ENCODE data around the gene TRIP11. TPM values are rescaled to one million over a fixed set of nuclear protein-coding genes. Genes with fewer than 3 reads are reported as not detected.

TRIP11 gene
- 44.7 and 50.5 TPM in 2 replicates for total RNA-seq
- polyA plus RNA-seq, result 39.2 TPM in 2 replicates

- peak within 1 kb of the TSS; percentile 91 for H2AFZ ChIP-seq
- TF ChIP-seq EZH2 (IDR thresholded peaks at IDR 0.05; ENCODE audit: borderline replicate concordance) (no peak), EZH2phosphoT487 (IDR thresholded peaks at IDR 0.05; ENCODE audit: low read depth, severe bottlenecking, unreplicated experiment) (no peak), CTCF (IDR thresholded peaks at IDR 0.05; ENCODE audit: poor library complexity) (no peak)
- peaks cover 28% of the 10 kb centered on the region for H4K20me1 ChIP-seq (ENCODE audit: insufficient read depth, poor library complexity, severe bottlenecking)
- H3K27ac ChIP-seq, result peak within 1 kb of the TSS; percentile 99
- no peaks in the 10 kb centered on the region for H3K9me2 ChIP-seq (replicated peaks; ENCODE audit: insufficient read depth)
- WGBS (ENCODE audit: low lambda C conversion rate, missing lambda C conversion rate), result 1% methylated on average over 57 of the region's 57 CpGs
- H3K36me3 ChIP-seq (replicated peaks; ENCODE audit: insufficient read depth, low read depth), result no peaks in the 10 kb centered on the region
- H3K9me3 ChIP-seq (ENCODE audit: low read depth), result no peaks in the 10 kb centered on the region
- H3K4me1 ChIP-seq (ENCODE audit: insufficient read depth), result peaks cover 30% of the 10 kb centered on the region
- peak within 1 kb of the TSS; percentile 57 for H3K4me3 ChIP-seq
- DNase-seq (ENCODE audit: low spot score), result peak; percentile 95
- peak within 1 kb of the TSS; percentile 86 for H3K4me2 ChIP-seq
- H3K27me3 ChIP-seq, result no peaks in the 10 kb centered on the region
- peaks cover 57% of the 10 kb centered on the region for H3K79me2 ChIP-seq
These were observed at the start of gene TRIP11 for GRCh38 chr14:92039719-92040430. TRIP11 (minus strand) TSS chr14:92040059; CDS start chr14:92039685, 374 bp downstream.

GRCh38 chr14:92088494-92088893 is 48.6 kb upstream of the TRIP11 start:
- H3K27ac ChIP-seq, result no peak overlapping the region
- H3K79me2 ChIP-seq, result no peaks in the 10 kb centered on the region
- no peaks in the 10 kb centered on the region for H3K27me3 ChIP-seq
- no peak for DNase-seq (ENCODE audit: low spot score)
- no peaks in the 10 kb centered on the region for H3K9me3 ChIP-seq (ENCODE audit: low read depth)
- H3K4me3 ChIP-seq, result no peak overlapping the region
- H3K4me2 ChIP-seq, result no peak overlapping the region
- no peaks in the 10 kb centered on the region for H3K9me2 ChIP-seq (replicated peaks; ENCODE audit: insufficient read depth)
- WGBS (ENCODE audit: low lambda C conversion rate, missing lambda C conversion rate), result 97% methylated on average over 5 of the region's 5 CpGs
- H3K4me1 ChIP-seq (ENCODE audit: insufficient read depth), result no peaks in the 10 kb centered on the region
- TF ChIP-seq EZH2phosphoT487 (IDR thresholded peaks at IDR 0.05; ENCODE audit: low read depth, severe bottlenecking, unreplicated experiment) (no peak), EZH2 (IDR thresholded peaks at IDR 0.05; ENCODE audit: borderline replicate concordance) (no peak), CTCF (IDR thresholded peaks at IDR 0.05; ENCODE audit: poor library complexity) (no peak)
- H4K20me1 ChIP-seq (ENCODE audit: insufficient read depth, poor library complexity, severe bottlenecking), result no peaks in the 10 kb centered on the region
- no peaks in the 10 kb centered on the region for H3K36me3 ChIP-seq (replicated peaks; ENCODE audit: insufficient read depth, low read depth)
- no peak overlapping the region for H2AFZ ChIP-seq

GRCh38 chr14:92074555-92074954 is 34.7 kb upstream of the TRIP11 start:
- no peak for DNase-seq (ENCODE audit: low spot score)
- TF ChIP-seq EZH2phosphoT487 (IDR thresholded peaks at IDR 0.05; ENCODE audit: low read depth, severe bottlenecking, unreplicated experiment) (no peak), CTCF (IDR thresholded peaks at IDR 0.05; ENCODE audit: poor library complexity) (no peak), EZH2 (IDR thresholded peaks at IDR 0.05; ENCODE audit: borderline replicate concordance) (no peak)
- no peaks in the 10 kb centered on the region for H3K4me1 ChIP-seq (ENCODE audit: insufficient read depth)
- H3K9me3 ChIP-seq (ENCODE audit: low read depth), result no peaks in the 10 kb centered on the region
- H4K20me1 ChIP-seq (ENCODE audit: insufficient read depth, poor library complexity, severe bottlenecking), result no peaks in the 10 kb centered on the region
- H3K9me2 ChIP-seq (replicated peaks; ENCODE audit: insufficient read depth), result no peaks in the 10 kb centered on the region
- no peak overlapping the region for H3K4me3 ChIP-seq
- no peak overlapping the region for H3K4me2 ChIP-seq
- no peaks in the 10 kb centered on the region for H3K27me3 ChIP-seq
- H2AFZ ChIP-seq, result no peak overlapping the region
- H3K79me2 ChIP-seq, result no peaks in the 10 kb centered on the region
- no peaks in the 10 kb centered on the region for H3K36me3 ChIP-seq (replicated peaks; ENCODE audit: insufficient read depth, low read depth)
- no peak overlapping the region for H3K27ac ChIP-seq

Measured in hepatocyte (in vitro differentiated cells).